ENCODE data around the gene ABLIM2.
A peak's percentile ranks its signal among the peaks of the same experiment; 100 is the strongest.

The ABLIM2 gene

GRCh38 chr4:8052160-8052691 is 106.4 kb downstream of the ABLIM2 start:
- H3K4me1 Mint-ChIP-seq, result peaks cover 3% of the 10 kb centered on the region
- no peaks in the 10 kb centered on the region for H3K27me3 Mint-ChIP-seq
- H3K36me3 Mint-ChIP-seq (ENCODE audit: insufficient read depth), result no peaks in the 10 kb centered on the region
- H3K4me3 Mint-ChIP-seq, result no peak overlapping the region
- DNase-seq (ENCODE audit: low spot score in 2 of 2) (no peak), ATAC-seq (replicated peaks; ENCODE audit: extremely low read depth, poor library complexity, severe bottlenecking) (no peak)
- no peak overlapping the region for H3K27ac Mint-ChIP-seq (ENCODE audit: low read depth)
- H3K9me3 Mint-ChIP-seq, result no peaks in the 10 kb centered on the region

GRCh38 chr4:8051644-8052043 is 107.0 kb downstream of the ABLIM2 start:
- no peaks in the 10 kb centered on the region for H3K9me3 Mint-ChIP-seq
- H3K4me3 Mint-ChIP-seq, result no peak overlapping the region
- H3K27me3 Mint-ChIP-seq, result no peaks in the 10 kb centered on the region
- H3K4me1 Mint-ChIP-seq, result peaks cover 9% of the 10 kb centered on the region
- DNase-seq (ENCODE audit: low spot score in 2 of 2) (no peak), ATAC-seq (replicated peaks; ENCODE audit: extremely low read depth, poor library complexity, severe bottlenecking) (no peak)
- no peak overlapping the region for H3K27ac Mint-ChIP-seq (ENCODE audit: low read depth)
- H3K36me3 Mint-ChIP-seq (ENCODE audit: insufficient read depth), result no peaks in the 10 kb centered on the region

- no peaks in the 10 kb centered on the region for H3K36me3 Mint-ChIP-seq (ENCODE audit: insufficient read depth)
- no peaks in the 10 kb centered on the region for H3K27me3 Mint-ChIP-seq
- ATAC-seq (replicated peaks; ENCODE audit: extremely low read depth, poor library complexity, severe bottlenecking) (no peak), DNase-seq (ENCODE audit: low spot score in 2 of 2) (no peak)
- no peak overlapping the region for H3K4me3 Mint-ChIP-seq
- peaks cover 16% of the 10 kb centered on the region for H3K4me1 Mint-ChIP-seq
- no peaks in the 10 kb centered on the region for H3K9me3 Mint-ChIP-seq
- H3K27ac Mint-ChIP-seq (ENCODE audit: low read depth), result no peak overlapping the region
Observed at GRCh38 chr4:8050555-8051206, 107.9 kb downstream of the ABLIM2 start.

- peaks cover 16% of the 10 kb centered on the region for H3K4me1 Mint-ChIP-seq
- ATAC-seq (replicated peaks; ENCODE audit: extremely low read depth, poor library complexity, severe bottlenecking), result no peak
Observed at GRCh38 chr4:8050180-8050554, 108.4 kb downstream of the ABLIM2 start.

GRCh38 chr4:8048856-8049676 is 109.5 kb downstream of the ABLIM2 start:
- no peaks in the 10 kb centered on the region for H3K27me3 Mint-ChIP-seq
- ATAC-seq (replicated peaks; ENCODE audit: extremely low read depth, poor library complexity, severe bottlenecking), result no peak
- peaks cover 16% of the 10 kb centered on the region for H3K4me1 Mint-ChIP-seq
- H3K4me3 Mint-ChIP-seq, result no peak overlapping the region
- H3K36me3 Mint-ChIP-seq (ENCODE audit: insufficient read depth), result no peaks in the 10 kb centered on the region
- no peak overlapping the region for H3K27ac Mint-ChIP-seq (ENCODE audit: low read depth)
- DNase-seq (ENCODE audit: low spot score in 2 of 2), result no peak
- H3K9me3 Mint-ChIP-seq, result no peaks in the 10 kb centered on the region

More at GRCh38 chr4:8050180-8050554, 108.4 kb downstream of the ABLIM2 start:
- no peak overlapping the region for H3K27ac Mint-ChIP-seq (ENCODE audit: low read depth)
- H3K9me3 Mint-ChIP-seq, result no peaks in the 10 kb centered on the region
- no peaks in the 10 kb centered on the region for H3K27me3 Mint-ChIP-seq
- DNase-seq (ENCODE audit: low spot score in 2 of 2), result no peak
- no peak overlapping the region for H3K4me3 Mint-ChIP-seq
- H3K36me3 Mint-ChIP-seq (ENCODE audit: insufficient read depth), result no peaks in the 10 kb centered on the region

GRCh38 chr4:8047837-8048678 is 110.6 kb downstream of the ABLIM2 start:
- DNase-seq (ENCODE audit: low spot score in 2 of 2), result no peak
- Mint-ChIP-seq H3K4me3 (no peak overlapping the region), H3K9me3 (no peaks in the 10 kb centered on the region), H3K4me1 (peaks cover 16% of the 10 kb centered on the region), H3K36me3 (ENCODE audit: insufficient read depth) (no peaks in the 10 kb centered on the region), H3K27me3 (no peaks in the 10 kb centered on the region), H3K27ac (ENCODE audit: low read depth) (no peak overlapping the region)
- no peak for ATAC-seq (replicated peaks; ENCODE audit: extremely low read depth, poor library complexity, severe bottlenecking)

GRCh38 chr4:8046925-8047541 is 111.6 kb downstream of the ABLIM2 start:
- Mint-ChIP-seq H3K36me3 (ENCODE audit: insufficient read depth) (no peaks in the 10 kb centered on the region), H3K27ac (ENCODE audit: low read depth) (peak overlapping the region; percentile 57), H3K4me1 (peaks cover 16% of the 10 kb centered on the region), H3K9me3 (no peaks in the 10 kb centered on the region), H3K4me3 (peak overlapping the region; percentile 56), H3K27me3 (no peaks in the 10 kb centered on the region)
- DNase-seq (ENCODE audit: low spot score in 2 of 2) (peak; percentile 18 to 70), ATAC-seq (replicated peaks; ENCODE audit: extremely low read depth, poor library complexity, severe bottlenecking) (peak; percentile 99)

GRCh38 chr4:8045909-8046308 is 112.7 kb downstream of the ABLIM2 start:
- H3K4me3 Mint-ChIP-seq, result no peak overlapping the region
- no peak overlapping the region for H3K27ac Mint-ChIP-seq (ENCODE audit: low read depth)
- no peaks in the 10 kb centered on the region for H3K9me3 Mint-ChIP-seq
- no peak for ATAC-seq (replicated peaks; ENCODE audit: extremely low read depth, poor library complexity, severe bottlenecking)
- no peaks in the 10 kb centered on the region for H3K36me3 Mint-ChIP-seq (ENCODE audit: insufficient read depth)
- H3K27me3 Mint-ChIP-seq, result no peaks in the 10 kb centered on the region
- peaks cover 16% of the 10 kb centered on the region for H3K4me1 Mint-ChIP-seq
- DNase-seq (ENCODE audit: low spot score in 2 of 2), result no peak

GRCh38 chr4:8044699-8045098 is 113.9 kb downstream of the ABLIM2 start:
- Mint-ChIP-seq H3K27me3 (no peaks in the 10 kb centered on the region), H3K4me3 (no peak overlapping the region), H3K27ac (ENCODE audit: low read depth) (no peak overlapping the region), H3K4me1 (peaks cover 16% of the 10 kb centered on the region), H3K9me3 (no peaks in the 10 kb centered on the region), H3K36me3 (ENCODE audit: insufficient read depth) (no peaks in the 10 kb centered on the region)
- no peak for DNase-seq (ENCODE audit: low spot score in 2 of 2)
- no peak for ATAC-seq (replicated peaks; ENCODE audit: extremely low read depth, poor library complexity, severe bottlenecking)

- H3K4me1 Mint-ChIP-seq, result peaks cover 16% of the 10 kb centered on the region
- no peaks in the 10 kb centered on the region for H3K27me3 Mint-ChIP-seq
- H3K27ac Mint-ChIP-seq (ENCODE audit: low read depth), result no peak overlapping the region
- H3K4me3 Mint-ChIP-seq, result no peak overlapping the region
- no peaks in the 10 kb centered on the region for H3K9me3 Mint-ChIP-seq
- ATAC-seq (replicated peaks; ENCODE audit: extremely low read depth, poor library complexity, severe bottlenecking) (no peak), DNase-seq (ENCODE audit: low spot score in 2 of 2) (no peak)
- H3K36me3 Mint-ChIP-seq (ENCODE audit: insufficient read depth), result no peaks in the 10 kb centered on the region
Observed at GRCh38 chr4:8044244-8044643, 114.4 kb downstream of the ABLIM2 start.

- ATAC-seq (replicated peaks; ENCODE audit: extremely low read depth, poor library complexity, severe bottlenecking), result no peak
- H3K27me3 Mint-ChIP-seq, result no peaks in the 10 kb centered on the region
- H3K4me1 Mint-ChIP-seq, result peaks cover 16% of the 10 kb centered on the region
- no peaks in the 10 kb centered on the region for H3K9me3 Mint-ChIP-seq
- no peak overlapping the region for H3K4me3 Mint-ChIP-seq
- no peak overlapping the region for H3K27ac Mint-ChIP-seq (ENCODE audit: low read depth)
- DNase-seq (ENCODE audit: low spot score in 2 of 2), result no peak
- H3K36me3 Mint-ChIP-seq (ENCODE audit: insufficient read depth), result no peaks in the 10 kb centered on the region
Observed at GRCh38 chr4:8043596-8043995, 115.0 kb downstream of the ABLIM2 start.

GRCh38 chr4:8041868-8042267 is 116.7 kb downstream of the ABLIM2 start:
- Mint-ChIP-seq H3K27ac (ENCODE audit: low read depth) (no peak overlapping the region), H3K9me3 (no peaks in the 10 kb centered on the region), H3K4me3 (no peak overlapping the region), H3K36me3 (ENCODE audit: insufficient read depth) (no peaks in the 10 kb centered on the region), H3K4me1 (peaks cover 9% of the 10 kb centered on the region), H3K27me3 (no peaks in the 10 kb centered on the region)
- ATAC-seq (replicated peaks; ENCODE audit: extremely low read depth, poor library complexity, severe bottlenecking) (no peak), DNase-seq (ENCODE audit: low spot score in 2 of 2) (no peak)
